Neural cell (in vitro differentiated cells): ENCODE data around the gene PTCH1.

Experiments
- EP300 ChIP-seq: fragments of 450-650 bp; conservative IDR thresholded peaks from 2 replicates; pipeline ENCODE4 v1.6.1; 2014; ENCODE audit warnings: antibody characterized with exemption, mild to moderate bottlenecking, moderate library complexity; ENCODE audit not compliant: poor library complexity, severe bottlenecking
- EZH2 ChIP-seq: fragments of 200-600, 300-800 bp; shearing (Covaris generic), sonication (generic); IDR thresholded peaks from 2 replicates; pipeline ENCODE4 v1.6.1; 2014; ENCODE audit warnings: antibody characterized with exemption, low read length, borderline replicate concordance, mild to moderate bottlenecking; ENCODE audit not compliant: insufficient read depth, poor library complexity, severe bottlenecking
- MXI1 ChIP-seq: fragments of 450-650 bp; conservative IDR thresholded peaks from 2 replicates; pipeline ENCODE4 v1.6.1; 2014; ENCODE audit warnings: antibody characterized with exemption, mild to moderate bottlenecking; ENCODE audit not compliant: poor library complexity, severe bottlenecking
- POLR2AphosphoS5 ChIP-seq: IDR thresholded peaks from 2 replicates; pipeline ENCODE4 v1.6.1; 2012
- RAD21 ChIP-seq: fragments of 450-650 bp; conservative IDR thresholded peaks from 2 replicates; pipeline ENCODE4 v1.6.1; 2014; ENCODE audit warnings: antibody characterized with exemption, mild to moderate bottlenecking, moderate library complexity
- SMC3 ChIP-seq: fragments of 450-650 bp; conservative IDR thresholded peaks from 2 replicates; pipeline ENCODE4 v1.6.1; 2014; ENCODE audit warnings: antibody characterized with exemption, mild to moderate bottlenecking, moderate library complexity; ENCODE audit not compliant: poor library complexity
- TAF1 ChIP-seq: IDR thresholded peaks from 2 replicates; pipeline ENCODE4 v1.6.1; 2012; ENCODE audit warnings: low read depth
- TF ChIP-seq, protein P1 (sequence below): fragments of 450-650 bp; IDR thresholded peaks from 2 replicates; pipeline ENCODE4 v1.5.1; 2014; ENCODE audit warnings: antibody characterized with exemption, mild to moderate bottlenecking, moderate library complexity; ENCODE audit not compliant: poor library complexity, severe bottlenecking
- TF ChIP-seq, protein P2 (sequence below): IDR thresholded peaks from 2 replicates; pipeline ENCODE4 v1.6.1; 2012; ENCODE audit warnings: borderline replicate concordance

DNA sequence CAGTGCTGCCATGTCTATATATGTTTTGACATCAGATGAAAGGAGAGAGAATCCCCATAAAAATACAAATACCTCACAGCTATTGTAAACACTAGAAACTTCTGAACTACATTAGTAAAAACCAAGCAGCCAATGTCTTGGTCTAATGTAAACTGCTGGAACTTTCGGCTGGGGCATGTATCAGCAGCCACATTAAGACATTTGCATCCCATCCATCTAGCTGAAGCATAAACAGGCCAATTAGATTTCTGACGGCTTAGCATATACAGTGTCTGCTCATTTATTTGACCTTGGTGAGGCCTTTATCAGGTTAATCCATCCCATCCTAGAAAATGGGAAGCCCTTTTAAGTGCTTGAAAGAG is 65.7 kb downstream of the PTCH1 start:
- TF ChIP-seq, protein P1, sequence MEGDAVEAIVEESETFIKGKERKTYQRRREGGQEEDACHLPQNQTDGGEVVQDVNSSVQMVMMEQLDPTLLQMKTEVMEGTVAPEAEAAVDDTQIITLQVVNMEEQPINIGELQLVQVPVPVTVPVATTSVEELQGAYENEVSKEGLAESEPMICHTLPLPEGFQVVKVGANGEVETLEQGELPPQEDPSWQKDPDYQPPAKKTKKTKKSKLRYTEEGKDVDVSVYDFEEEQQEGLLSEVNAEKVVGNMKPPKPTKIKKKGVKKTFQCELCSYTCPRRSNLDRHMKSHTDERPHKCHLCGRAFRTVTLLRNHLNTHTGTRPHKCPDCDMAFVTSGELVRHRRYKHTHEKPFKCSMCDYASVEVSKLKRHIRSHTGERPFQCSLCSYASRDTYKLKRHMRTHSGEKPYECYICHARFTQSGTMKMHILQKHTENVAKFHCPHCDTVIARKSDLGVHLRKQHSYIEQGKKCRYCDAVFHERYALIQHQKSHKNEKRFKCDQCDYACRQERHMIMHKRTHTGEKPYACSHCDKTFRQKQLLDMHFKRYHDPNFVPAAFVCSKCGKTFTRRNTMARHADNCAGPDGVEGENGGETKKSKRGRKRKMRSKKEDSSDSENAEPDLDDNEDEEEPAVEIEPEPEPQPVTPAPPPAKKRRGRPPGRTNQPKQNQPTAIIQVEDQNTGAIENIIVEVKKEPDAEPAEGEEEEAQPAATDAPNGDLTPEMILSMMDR: no peak
- TF ChIP-seq, protein P2, sequence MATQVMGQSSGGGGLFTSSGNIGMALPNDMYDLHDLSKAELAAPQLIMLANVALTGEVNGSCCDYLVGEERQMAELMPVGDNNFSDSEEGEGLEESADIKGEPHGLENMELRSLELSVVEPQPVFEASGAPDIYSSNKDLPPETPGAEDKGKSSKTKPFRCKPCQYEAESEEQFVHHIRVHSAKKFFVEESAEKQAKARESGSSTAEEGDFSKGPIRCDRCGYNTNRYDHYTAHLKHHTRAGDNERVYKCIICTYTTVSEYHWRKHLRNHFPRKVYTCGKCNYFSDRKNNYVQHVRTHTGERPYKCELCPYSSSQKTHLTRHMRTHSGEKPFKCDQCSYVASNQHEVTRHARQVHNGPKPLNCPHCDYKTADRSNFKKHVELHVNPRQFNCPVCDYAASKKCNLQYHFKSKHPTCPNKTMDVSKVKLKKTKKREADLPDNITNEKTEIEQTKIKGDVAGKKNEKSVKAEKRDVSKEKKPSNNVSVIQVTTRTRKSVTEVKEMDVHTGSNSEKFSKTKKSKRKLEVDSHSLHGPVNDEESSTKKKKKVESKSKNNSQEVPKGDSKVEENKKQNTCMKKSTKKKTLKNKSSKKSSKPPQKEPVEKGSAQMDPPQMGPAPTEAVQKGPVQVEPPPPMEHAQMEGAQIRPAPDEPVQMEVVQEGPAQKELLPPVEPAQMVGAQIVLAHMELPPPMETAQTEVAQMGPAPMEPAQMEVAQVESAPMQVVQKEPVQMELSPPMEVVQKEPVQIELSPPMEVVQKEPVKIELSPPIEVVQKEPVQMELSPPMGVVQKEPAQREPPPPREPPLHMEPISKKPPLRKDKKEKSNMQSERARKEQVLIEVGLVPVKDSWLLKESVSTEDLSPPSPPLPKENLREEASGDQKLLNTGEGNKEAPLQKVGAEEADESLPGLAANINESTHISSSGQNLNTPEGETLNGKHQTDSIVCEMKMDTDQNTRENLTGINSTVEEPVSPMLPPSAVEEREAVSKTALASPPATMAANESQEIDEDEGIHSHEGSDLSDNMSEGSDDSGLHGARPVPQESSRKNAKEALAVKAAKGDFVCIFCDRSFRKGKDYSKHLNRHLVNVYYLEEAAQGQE: no peak
- TF ChIP-seq SMC3 (no peak), MXI1 (no peak), EP300 (no peak), EZH2 (no peak), POLR2AphosphoS5 (no peak), RAD21 (no peak), TAF1 (no peak)
